Measurements from ENCODE around the gene C11orf21.

GRCh38 chr11:2303627-2304505 lies 2.1 kb upstream of the C11orf21 start:
- TF ChIP-seq CTCF (optimal IDR thresholded peaks at IDR 0.05 in 1 of 3, IDR thresholded peaks at IDR 0.05 in 1 of 3, conservative IDR thresholded peaks at IDR 0.05 in 1 of 3; ENCODE audit: extremely low read depth in 1 of 3, insufficient read depth in 2 of 3, low read length in 3 of 3) (no peak), EZH2 (IDR thresholded peaks at IDR 0.05; ENCODE audit: low read length) (no peak)
